ENCODE results near the gene MFN2.

Gene MFN2

GRCh38 chr1:11985851-11986250 is 5.6 kb downstream of the MFN2 start:
- peaks cover 2% of the 10 kb centered on the region for H3K27me3 Mint-ChIP-seq (ENCODE audit: low read depth, poor library complexity)
- DNase-seq = no peak
- H3K36me3 Mint-ChIP-seq (ENCODE audit: low read depth) = peaks cover 51% of the 10 kb centered on the region
- no peak for TF ChIP-seq CTCF (IDR thresholded peaks at IDR 0.05)
- H3K27ac Mint-ChIP-seq = peak overlapping the region; percentile 27
- H3K9me3 Mint-ChIP-seq = no peaks in the 10 kb centered on the region
- no peak overlapping the region for H3K4me3 Mint-ChIP-seq
- H3K4me1 Mint-ChIP-seq = peaks cover 24% of the 10 kb centered on the region

- no peak overlapping the region for H3K4me3 Mint-ChIP-seq
- peaks cover 2% of the 10 kb centered on the region for H3K27me3 Mint-ChIP-seq (ENCODE audit: low read depth, poor library complexity)
- H3K36me3 Mint-ChIP-seq (ENCODE audit: low read depth) = peaks cover 56% of the 10 kb centered on the region
- no peaks in the 10 kb centered on the region for H3K4me1 Mint-ChIP-seq
- DNase-seq = no peak
- no peaks in the 10 kb centered on the region for H3K9me3 Mint-ChIP-seq
- no peak overlapping the region for H3K27ac Mint-ChIP-seq
- TF ChIP-seq CTCF (IDR thresholded peaks at IDR 0.05) = no peak
These were observed 9.4 kb downstream of the MFN2 start for GRCh38 chr1:11989669-11990068.

- Mint-ChIP-seq H3K9me3 (no peaks in the 10 kb centered on the region), H3K27me3 (ENCODE audit: low read depth, poor library complexity) (peaks cover 2% of the 10 kb centered on the region), H3K27ac (no peak overlapping the region), H3K36me3 (ENCODE audit: low read depth) (peaks cover 61% of the 10 kb centered on the region), H3K4me1 (no peaks in the 10 kb centered on the region), H3K4me3 (no peak overlapping the region)
- DNase-seq = no peak
- TF ChIP-seq CTCF (IDR thresholded peaks at IDR 0.05) = no peak
These were observed 10.2 kb downstream of the MFN2 start for GRCh38 chr1:11990303-11991032.

DNA sequence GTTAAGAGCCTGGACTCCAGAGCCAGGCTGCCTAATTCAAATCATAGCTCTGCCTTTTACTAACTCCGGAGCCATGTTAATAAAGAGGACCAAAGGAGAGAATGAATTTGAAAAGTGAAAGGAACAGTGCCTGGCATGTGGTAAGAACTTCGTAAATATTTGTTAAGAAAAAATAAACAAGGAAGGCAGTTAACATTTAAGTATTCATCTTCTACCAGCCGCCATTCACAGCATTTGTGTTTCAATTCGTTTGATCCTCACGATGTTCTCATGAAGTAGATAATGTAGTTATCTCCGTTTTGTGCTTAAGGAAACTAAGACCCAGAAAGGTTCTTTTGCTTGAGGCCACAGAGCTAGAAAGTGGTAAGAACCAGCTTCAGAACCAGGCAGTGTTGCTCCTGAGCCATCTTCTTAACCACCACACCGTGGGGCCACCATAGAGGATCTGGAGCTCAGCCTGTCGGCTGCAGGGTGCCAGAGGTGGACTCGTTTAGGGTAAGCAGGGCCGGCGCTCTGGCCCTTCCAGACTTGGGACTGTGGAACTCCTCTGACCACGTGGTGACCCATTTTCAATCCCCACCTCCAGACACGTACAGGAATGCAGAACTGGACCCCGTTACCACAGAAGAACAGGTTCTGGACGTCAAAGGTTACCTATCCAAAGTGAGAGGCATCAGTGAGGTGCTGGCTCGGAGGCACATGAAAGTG is 11.9 kb downstream of the MFN2 start:
- H3K27me3 Mint-ChIP-seq (ENCODE audit: low read depth, poor library complexity) = no peaks in the 10 kb centered on the region
- no peaks in the 10 kb centered on the region for H3K9me3 Mint-ChIP-seq
- no peak overlapping the region for H3K27ac Mint-ChIP-seq
- no peak overlapping the region for H3K4me3 Mint-ChIP-seq
- peaks cover 67% of the 10 kb centered on the region for H3K36me3 Mint-ChIP-seq (ENCODE audit: low read depth)
- no peak for TF ChIP-seq CTCF (IDR thresholded peaks at IDR 0.05)
- no peak for DNase-seq
- no peaks in the 10 kb centered on the region for H3K4me1 Mint-ChIP-seq

GRCh38 chr1:11997081-11997850 is 17.0 kb downstream of the MFN2 start:
- Mint-ChIP-seq H3K36me3 (ENCODE audit: low read depth) (peaks cover 68% of the 10 kb centered on the region), H3K4me1 (no peaks in the 10 kb centered on the region)
- no peak for TF ChIP-seq CTCF (IDR thresholded peaks at IDR 0.05)

More at GRCh38 chr1:11997081-11997850, 17.0 kb downstream of the MFN2 start:
- H3K4me3 Mint-ChIP-seq = no peak overlapping the region
- H3K27ac Mint-ChIP-seq = no peak overlapping the region
- H3K9me3 Mint-ChIP-seq = no peaks in the 10 kb centered on the region
- no peaks in the 10 kb centered on the region for H3K27me3 Mint-ChIP-seq (ENCODE audit: low read depth, poor library complexity)
- no peak for DNase-seq

All from nephron progenitor cell (in vitro differentiated cells).